Neural progenitor cell (in vitro differentiated cells): Measurements from ENCODE around the gene MEIS2. TPM values are rescaled to one million over a fixed set of nuclear protein-coding genes. Genes with fewer than 3 reads are reported as not detected.
A peak's percentile ranks its signal among the peaks of the same experiment; 100 is the strongest.

Experiments used
- DNase-seq: peaks from one replicate; pipeline ENCODE4 v3.0.0-alpha.2; 2016; ENCODE audit warnings: low spot score
- H2AFZ ChIP-seq: fragments of 200-600 bp; sonication (generic); replicated peaks from 2 replicates; pipeline ENCODE4 v1.6.1; 2016; ENCODE audit warnings: antibody characterized with exemption
- H3F3A ChIP-seq: fragments of 200-600 bp; sonication (generic); 2 replicates; pipeline ENCODE4 v1.6.1; 2016; ENCODE audit warnings: antibody characterized with exemption, low read depth
- H3K27ac ChIP-seq: fragments of 200-600 bp; sonication (generic); 2 replicates; pipeline ENCODE4 v1.5.1; 2016; ENCODE audit warnings: mild to moderate bottlenecking
- H3K27me3 ChIP-seq: fragments of 200-600 bp; sonication (generic); 2 replicates; pipeline ENCODE4 v1.6.1; 2016; ENCODE audit warnings: mild to moderate bottlenecking, moderate library complexity
- H3K36me3 ChIP-seq: fragments of 200-600 bp; sonication (generic); 2 replicates; pipeline ENCODE4 v1.5.1; 2016
- H3K4me1 ChIP-seq: fragments of 200-600 bp; sonication (generic); 2 replicates; pipeline ENCODE4 v1.6.1; 2016; ENCODE audit warnings: mixed run types
- H3K4me2 ChIP-seq: fragments of 200-600 bp; sonication (generic); 2 replicates; pipeline ENCODE4 v1.6.1; 2016
- H3K4me3 ChIP-seq: fragments of 200-600 bp; sonication (generic); 2 replicates; pipeline ENCODE4 v1.5.1; 2016
- H3K79me2 ChIP-seq: fragments of 200-600 bp; sonication (generic); 2 replicates; pipeline ENCODE4 v1.6.1; 2016; ENCODE audit warnings: low read depth
- H3K9ac ChIP-seq: fragments of 200-600 bp; sonication (generic); 2 replicates; pipeline ENCODE4 v1.6.1; 2016
- H3K9me3 ChIP-seq: fragments of 200-600 bp; sonication (generic); 2 replicates; pipeline ENCODE4 v1.5.1; 2016; ENCODE audit warnings: low read depth
- H4K20me1 ChIP-seq: fragments of 200-600 bp; sonication (generic); 2 replicates; pipeline ENCODE4 v1.6.1; 2016; ENCODE audit warnings: low read depth
- H3K27ac Mint-ChIP-seq: 3 replicates; pipeline ENCODE4 v1.8.0; 2021; ENCODE audit warnings: mixed read lengths
- H3K27me3 Mint-ChIP-seq: 2 replicates; pipeline ENCODE4 v1.8.0; 2022; ENCODE audit warnings: low read depth, mild to moderate bottlenecking, inconsistent platforms, moderate library complexity, mixed read lengths; ENCODE audit not compliant: insufficient read depth
- H3K36me3 Mint-ChIP-seq: 3 replicates; pipeline ENCODE4 v1.8.0; 2021; ENCODE audit warnings: mixed read lengths
- H3K4me1 Mint-ChIP-seq: 3 replicates; pipeline ENCODE4 v1.8.0; 2021; ENCODE audit warnings: mixed read lengths
- H3K4me3 Mint-ChIP-seq: 3 replicates; pipeline ENCODE4 v1.8.0; 2021; ENCODE audit warnings: mild to moderate bottlenecking, moderate library complexity, mixed read lengths
- H3K9me3 Mint-ChIP-seq: 3 replicates; pipeline ENCODE4 v1.8.0; 2020; ENCODE audit warnings: mixed read lengths
- CTCF ChIP-seq: fragments of 200-600 bp; sonication (generic); IDR thresholded peaks from 2 replicates; pipeline ENCODE4 v1.5.1; 2017; ENCODE audit warnings: antibody characterized with exemption, mild to moderate bottlenecking
- EZH2 ChIP-seq: fragments of 200-600 bp; sonication (generic); IDR thresholded peaks from 2 replicates; pipeline ENCODE4 v1.6.1; 2017; ENCODE audit warnings: antibody characterized with exemption, mild to moderate bottlenecking, moderate library complexity
- EZH2phosphoT487 ChIP-seq: fragments of 200-600 bp; sonication (generic); IDR thresholded peaks from 2 replicates; pipeline ENCODE4 v1.6.1; 2017; ENCODE audit warnings: antibody characterized with exemption
- total RNA-seq: library from RNA; depleted of rRNA; stranded (reverse); fragments of >200 nt; gene quantifications from 2 replicates; pipeline ENCODE4 v1.2.3, GENCODE V29; 2015; ENCODE audit warnings: low replicate concordance

Gene MEIS2
- total RNA-seq, 1 donor from 2014 or later, result 18.3 TPM

GRCh38 chr15:37037850-37038715 lies 62.3 kb downstream of the MEIS2 start:
- TF ChIP-seq EZH2phosphoT487, result no peak
- TF ChIP-seq CTCF, result no peak
- TF ChIP-seq EZH2, result no peak
- Histone ChIP-seq H3F3A (peaks cover 42% of the 10 kb centered on the region), H3K9ac (no peak overlapping the region), H3K27ac (no peak overlapping the region), H3K9me3 (no peaks in the 10 kb centered on the region), H2AFZ (no peak overlapping the region), H3K4me2 (no peak overlapping the region), H3K36me3 (no peaks in the 10 kb centered on the region), H3K4me3 (no peak overlapping the region), H3K79me2 (no peaks in the 10 kb centered on the region), H3K4me1 (peaks cover 75% of the 10 kb centered on the region), H3K27me3 (no peaks in the 10 kb centered on the region), H4K20me1 (peaks cover 8% of the 10 kb centered on the region)
- DNase-seq, result no peak
- Mint-ChIP-seq H3K4me1 (peaks cover 39% of the 10 kb centered on the region), H3K27ac (no peak overlapping the region), H3K36me3 (no peaks in the 10 kb centered on the region), H3K27me3 (peaks cover 14% of the 10 kb centered on the region), H3K9me3 (no peaks in the 10 kb centered on the region), H3K4me3 (no peak overlapping the region)

- H3K27ac Mint-ChIP-seq, result no peak overlapping the region
- TF ChIP-seq EZH2phosphoT487 (no peak), CTCF (no peak)
- H3K4me1 ChIP-seq, result peaks cover 84% of the 10 kb centered on the region
- H3K9me3 ChIP-seq, result no peaks in the 10 kb centered on the region
- no peak overlapping the region for H3K4me2 ChIP-seq
- H3K4me1 Mint-ChIP-seq, result peaks cover 45% of the 10 kb centered on the region
- DNase-seq, result no peak
- H3K79me2 ChIP-seq, result no peaks in the 10 kb centered on the region
- H3K36me3 Mint-ChIP-seq, result no peaks in the 10 kb centered on the region
- H3K4me3 Mint-ChIP-seq, result no peak overlapping the region
- peaks cover 44% of the 10 kb centered on the region for H3F3A ChIP-seq
- H3K36me3 ChIP-seq, result no peaks in the 10 kb centered on the region
- no peaks in the 10 kb centered on the region for H3K9me3 Mint-ChIP-seq
- H3K4me3 ChIP-seq, result no peak overlapping the region
- peaks cover 14% of the 10 kb centered on the region for H3K27me3 Mint-ChIP-seq
- H3K27me3 ChIP-seq, result no peaks in the 10 kb centered on the region
- no peak overlapping the region for H2AFZ ChIP-seq
- no peak overlapping the region for H3K27ac ChIP-seq
- peaks cover 8% of the 10 kb centered on the region for H4K20me1 ChIP-seq
- no peak overlapping the region for H3K9ac ChIP-seq
These were observed 63.2 kb downstream of the MEIS2 start for GRCh38 chr15:37037071-37037655.

GRCh38 chr15:37034835-37035748 lies 65.3 kb downstream of the MEIS2 start:
- Mint-ChIP-seq H3K4me3 (no peak overlapping the region), H3K9me3 (no peaks in the 10 kb centered on the region), H3K27me3 (peaks cover 9% of the 10 kb centered on the region), H3K36me3 (peaks cover 2% of the 10 kb centered on the region), H3K27ac (no peak overlapping the region), H3K4me1 (peaks cover 47% of the 10 kb centered on the region)
- Histone ChIP-seq H3K79me2 (no peaks in the 10 kb centered on the region), H3F3A (peaks cover 31% of the 10 kb centered on the region), H3K27ac (peak overlapping the region; percentile 72), H3K4me1 (peaks cover 70% of the 10 kb centered on the region), H3K27me3 (no peaks in the 10 kb centered on the region), H3K4me2 (peak overlapping the region; percentile 48), H4K20me1 (peaks cover 8% of the 10 kb centered on the region), H2AFZ (no peak overlapping the region), H3K36me3 (no peaks in the 10 kb centered on the region), H3K9ac (no peak overlapping the region), H3K9me3 (no peaks in the 10 kb centered on the region), H3K4me3 (no peak overlapping the region)
- no peak for DNase-seq
- TF ChIP-seq CTCF (no peak), EZH2phosphoT487 (no peak), EZH2 (no peak)
